Progenitor cell of endocrine pancreas (in vitro differentiated cells): Measurements from ENCODE around the gene ASIC3. TPM values are rescaled to one million over a fixed set of nuclear protein-coding genes. Genes with fewer than 3 reads are reported as not detected.

Experiments
- DNase-seq: peaks from one replicate; pipeline ENCODE4 v3.0.0; 2021; ENCODE audit warnings: low spot score; ENCODE audit not compliant: unreplicated experiment
- H3K27ac Mint-ChIP-seq: 2 replicates; pipeline ENCODE4 v1.8.0; 2021; ENCODE audit warnings: mild to moderate bottlenecking, moderate library complexity, mixed read lengths
- H3K27me3 Mint-ChIP-seq: 2 replicates; pipeline ENCODE4 v1.8.0; 2021; ENCODE audit warnings: mixed read lengths
- H3K36me3 Mint-ChIP-seq: 2 replicates; pipeline ENCODE4 v1.8.0; 2022; ENCODE audit warnings: mixed read lengths; ENCODE audit not compliant: insufficient read depth
- H3K4me1 Mint-ChIP-seq: 2 replicates; pipeline ENCODE4 v1.8.0; 2021; ENCODE audit warnings: low read depth, mixed read lengths
- H3K4me3 Mint-ChIP-seq: 2 replicates; pipeline ENCODE4 v1.8.0; 2021; ENCODE audit warnings: low read depth, mild to moderate bottlenecking, moderate library complexity, mixed read lengths
- H3K9me3 Mint-ChIP-seq: 2 replicates; pipeline ENCODE4 v1.8.0; 2021; ENCODE audit warnings: low read depth, mixed read lengths
- total RNA-seq: library from RNA; stranded (reverse); gene quantifications from 2 replicates; pipeline ENCODE4 v1.2.1, GENCODE V29; 2021
- TF ChIP-seq, protein P1 (sequence below): fragments of 200-600 bp; sonication (generic); IDR thresholded peaks from one replicate; pipeline ENCODE4 v1.5.0; 2021; ENCODE audit warnings: antibody characterized with exemption, mild to moderate bottlenecking; ENCODE audit not compliant: unreplicated experiment

The ASIC3 gene
- total RNA-seq, 1 donor from 2014 or later, result 5.1 TPM

GRCh38 chr7:151060416-151061212 lies 12.3 kb downstream of the ASIC3 start:
- Mint-ChIP-seq H3K36me3 (peaks cover 3% of the 10 kb centered on the region), H3K4me1 (peaks cover 37% of the 10 kb centered on the region), H3K27me3 (no peaks in the 10 kb centered on the region), H3K9me3 (no peaks in the 10 kb centered on the region), H3K27ac (peak overlapping the region; percentile 73), H3K4me3 (peak overlapping the region; percentile 84)
- no peak for DNase-seq
- TF ChIP-seq, protein P1, sequence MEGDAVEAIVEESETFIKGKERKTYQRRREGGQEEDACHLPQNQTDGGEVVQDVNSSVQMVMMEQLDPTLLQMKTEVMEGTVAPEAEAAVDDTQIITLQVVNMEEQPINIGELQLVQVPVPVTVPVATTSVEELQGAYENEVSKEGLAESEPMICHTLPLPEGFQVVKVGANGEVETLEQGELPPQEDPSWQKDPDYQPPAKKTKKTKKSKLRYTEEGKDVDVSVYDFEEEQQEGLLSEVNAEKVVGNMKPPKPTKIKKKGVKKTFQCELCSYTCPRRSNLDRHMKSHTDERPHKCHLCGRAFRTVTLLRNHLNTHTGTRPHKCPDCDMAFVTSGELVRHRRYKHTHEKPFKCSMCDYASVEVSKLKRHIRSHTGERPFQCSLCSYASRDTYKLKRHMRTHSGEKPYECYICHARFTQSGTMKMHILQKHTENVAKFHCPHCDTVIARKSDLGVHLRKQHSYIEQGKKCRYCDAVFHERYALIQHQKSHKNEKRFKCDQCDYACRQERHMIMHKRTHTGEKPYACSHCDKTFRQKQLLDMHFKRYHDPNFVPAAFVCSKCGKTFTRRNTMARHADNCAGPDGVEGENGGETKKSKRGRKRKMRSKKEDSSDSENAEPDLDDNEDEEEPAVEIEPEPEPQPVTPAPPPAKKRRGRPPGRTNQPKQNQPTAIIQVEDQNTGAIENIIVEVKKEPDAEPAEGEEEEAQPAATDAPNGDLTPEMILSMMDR, result no peak

DNA sequence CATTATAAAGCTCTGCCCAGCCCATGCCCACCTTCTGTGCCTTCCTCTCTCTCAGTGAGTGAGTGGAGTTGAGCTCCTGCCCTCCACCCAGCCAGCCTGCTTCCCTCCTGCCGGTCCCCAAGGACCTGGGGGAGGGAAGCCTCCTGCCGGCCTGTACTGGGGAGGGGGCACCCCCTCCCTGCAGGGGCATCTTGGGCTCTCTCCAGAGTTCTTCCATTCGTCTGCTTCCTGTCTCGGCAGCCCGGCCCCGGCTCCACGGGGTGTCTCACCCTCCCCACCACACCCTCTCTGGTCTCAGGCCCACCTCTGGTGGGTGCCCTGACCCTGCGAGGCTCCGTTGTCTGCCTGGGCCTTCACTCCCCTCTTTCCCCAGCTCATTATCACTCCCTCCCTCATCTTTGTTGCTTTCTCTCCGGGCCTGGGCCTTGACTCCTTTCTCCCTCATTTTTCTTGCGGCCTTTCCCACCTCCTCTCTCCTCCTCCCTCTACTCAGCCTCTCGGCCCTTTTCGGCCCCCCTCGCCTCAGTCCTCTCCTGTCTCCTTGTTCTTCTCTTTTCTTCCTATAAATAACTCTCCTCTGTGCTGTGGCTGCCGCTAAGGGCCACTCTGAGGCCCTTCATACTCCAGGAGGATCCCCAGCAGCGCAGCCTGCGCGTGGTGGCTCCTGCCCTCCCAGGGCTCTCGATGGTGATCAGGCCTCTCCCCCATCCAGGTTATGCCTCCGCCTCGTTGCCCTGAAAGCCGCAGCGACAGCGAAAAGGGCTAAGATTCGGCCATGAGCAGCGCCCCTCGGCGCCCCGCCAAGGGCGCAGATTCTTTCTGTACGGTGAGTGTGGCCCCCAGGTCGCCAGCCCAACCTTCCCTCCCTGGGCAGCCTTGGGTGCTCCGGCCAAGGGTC lies 13.1 kb downstream of the ASIC3 start:
- Mint-ChIP-seq H3K36me3 (peaks cover 3% of the 10 kb centered on the region), H3K4me1 (peaks cover 37% of the 10 kb centered on the region), H3K9me3 (no peaks in the 10 kb centered on the region), H3K27ac (peak overlapping the region; percentile 74), H3K4me3 (peak overlapping the region; percentile 84), H3K27me3 (no peaks in the 10 kb centered on the region)
- TF ChIP-seq, protein P1, result no peak
- no peak for DNase-seq

DNA sequence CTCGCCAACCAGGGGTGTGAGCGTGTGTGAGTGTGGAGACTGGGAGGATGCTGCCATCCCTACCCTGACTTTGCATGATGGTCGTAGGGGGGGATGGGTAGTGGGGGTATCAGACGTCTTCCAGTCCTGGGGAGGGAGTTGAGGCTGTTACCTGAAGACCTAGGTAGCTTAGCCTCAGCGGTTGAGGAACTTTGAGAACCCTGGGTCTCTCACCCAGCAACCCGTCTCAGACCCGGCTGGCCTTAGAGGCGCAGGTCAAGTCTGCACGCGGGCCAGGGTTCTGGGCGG lies 13.7 kb downstream of the ASIC3 start:
- peaks cover 31% of the 10 kb centered on the region for H3K4me1 Mint-ChIP-seq
- TF ChIP-seq, protein P1, result no peak
- DNase-seq, result no peak
- no peaks in the 10 kb centered on the region for H3K27me3 Mint-ChIP-seq
- peaks cover 5% of the 10 kb centered on the region for H3K36me3 Mint-ChIP-seq
- no peak overlapping the region for H3K27ac Mint-ChIP-seq
- H3K9me3 Mint-ChIP-seq, result no peaks in the 10 kb centered on the region
- H3K4me3 Mint-ChIP-seq, result peak overlapping the region; percentile 84

- H3K27ac Mint-ChIP-seq, result peak overlapping the region; percentile 93
- H3K4me3 Mint-ChIP-seq, result peak overlapping the region; percentile 69
- no peaks in the 10 kb centered on the region for H3K9me3 Mint-ChIP-seq
- H3K27me3 Mint-ChIP-seq, result no peaks in the 10 kb centered on the region
- DNase-seq, result peak; percentile 91
- TF ChIP-seq, protein P1, result no peak
- peaks cover 6% of the 10 kb centered on the region for H3K36me3 Mint-ChIP-seq
- H3K4me1 Mint-ChIP-seq, result peaks cover 26% of the 10 kb centered on the region
These were observed 14.3 kb downstream of the ASIC3 start for GRCh38 chr7:151062399-151063211.

DNA sequence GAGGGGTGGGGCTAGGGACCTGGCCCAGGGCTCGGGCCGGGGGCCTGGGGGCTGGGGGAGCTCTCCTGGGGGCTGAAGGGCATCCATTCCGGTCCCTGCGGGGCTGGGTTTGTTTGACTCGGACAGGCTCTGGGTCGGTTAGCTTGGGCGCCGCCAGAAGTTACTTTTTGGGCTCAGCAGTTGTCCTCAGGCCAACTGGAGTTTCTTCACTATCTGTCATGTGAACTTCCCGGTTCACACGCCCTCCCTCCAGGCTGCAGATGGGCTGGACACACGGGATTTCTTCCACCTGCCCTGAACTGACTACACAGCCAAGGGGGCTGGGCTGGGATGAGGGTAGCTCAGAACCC lies 14.9 kb downstream of the ASIC3 start:
- peak overlapping the region; percentile 69 for H3K4me3 Mint-ChIP-seq
- H3K9me3 Mint-ChIP-seq, result no peaks in the 10 kb centered on the region
- H3K36me3 Mint-ChIP-seq, result peaks cover 9% of the 10 kb centered on the region
- H3K27ac Mint-ChIP-seq, result peak overlapping the region; percentile 86
- H3K27me3 Mint-ChIP-seq, result no peaks in the 10 kb centered on the region
- H3K4me1 Mint-ChIP-seq, result peaks cover 26% of the 10 kb centered on the region
- TF ChIP-seq, protein P1, result no peak
- DNase-seq, result no peak
